ENCODE measurements around the gene ERLEC1. TPM values are rescaled to one million over a fixed set of nuclear protein-coding genes. Genes with fewer than 3 reads are reported as not detected.
"Not testable (repeated sequence)": the region's sequence is repeated elsewhere in the genome, so short reads cannot be mapped to it uniquely, and the experiment has no call there.

Gene ERLEC1
- total RNA-seq, 2 experiments from 2014 or later = 18.3 to 20.5 TPM

GRCh38 chr2:53813151-53813550 is 26.3 kb downstream of the ERLEC1 start:
- H3K27me3 Mint-ChIP-seq = no peaks in the 10 kb centered on the region
- no peak overlapping the region for H3K27ac Mint-ChIP-seq
- no peaks in the 10 kb centered on the region for H3K9me3 Mint-ChIP-seq (ENCODE audit: low read depth)
- no peak overlapping the region for H3K4me3 Mint-ChIP-seq
- intact Hi-C loops (cut with DNase I, micrococcal nuclease) = no loop called here
- peaks cover 35% of the 10 kb centered on the region for H3K36me3 Mint-ChIP-seq (ENCODE audit: low read depth)
- no peaks in the 10 kb centered on the region for H3K4me1 Mint-ChIP-seq
- DNase-seq = no peak
- ChIA-PET POLR2A (no interaction called here), CTCF (interaction anchor here (0.6 to 0.7 kb wide), 2 partner anchors 252 to 264 kb away, joined by 3 to 4 read pairs; no protein-coding TSS in a partner anchor)
- no peak for ATAC-seq

- Mint-ChIP-seq H3K36me3 (ENCODE audit: low read depth) (peaks cover 20% of the 10 kb centered on the region), H3K4me3 (no peak overlapping the region), H3K9me3 (ENCODE audit: low read depth) (no peaks in the 10 kb centered on the region), H3K27me3 (no peaks in the 10 kb centered on the region), H3K27ac (no peak overlapping the region), H3K4me1 (no peaks in the 10 kb centered on the region)
- ChIA-PET POLR2A (no interaction called here), CTCF (no interaction called here)
- intact Hi-C loops (cut with DNase I, micrococcal nuclease) = no loop called here
- ATAC-seq (no peak), DNase-seq (no peak)
Observed at GRCh38 chr2:53818854-53819435, 32.1 kb downstream of the ERLEC1 start.

GRCh38 chr2:53819634-53820033 is 32.8 kb downstream of the ERLEC1 start:
- ChIA-PET CTCF (interaction anchor here (0.7 kb wide), 1 partner anchor 369 kb away, joined by 3 read pairs; no protein-coding TSS in a partner anchor), POLR2A (no interaction called here)
- intact Hi-C loops (cut with DNase I, micrococcal nuclease) = no loop called here
- Mint-ChIP-seq H3K4me1 (no peaks in the 10 kb centered on the region), H3K4me3 (no peak overlapping the region), H3K9me3 (ENCODE audit: low read depth) (no peaks in the 10 kb centered on the region), H3K36me3 (ENCODE audit: low read depth) (peaks cover 18% of the 10 kb centered on the region), H3K27me3 (no peaks in the 10 kb centered on the region), H3K27ac (no peak overlapping the region)
- DNase-seq = no peak
- ATAC-seq = no peak

- Mint-ChIP-seq H3K36me3 (ENCODE audit: low read depth) (peaks cover 17% of the 10 kb centered on the region), H3K27ac (no peak overlapping the region), H3K4me3 (no peak overlapping the region), H3K4me1 (no peaks in the 10 kb centered on the region), H3K9me3 (ENCODE audit: low read depth) (no peaks in the 10 kb centered on the region), H3K27me3 (no peaks in the 10 kb centered on the region)
- ATAC-seq = no peak
- intact Hi-C loops (cut with DNase I, micrococcal nuclease) = no loop called here
- no peak for DNase-seq
- ChIA-PET POLR2A (no interaction called here), CTCF (interaction anchor here (0.7 kb wide), 1 partner anchor 370 kb away, joined by 3 read pairs; no protein-coding TSS in a partner anchor)
Observed at GRCh38 chr2:53820048-53820447, 33.2 kb downstream of the ERLEC1 start.

- no peak overlapping the region for H3K27ac Mint-ChIP-seq
- no peaks in the 10 kb centered on the region for H3K9me3 Mint-ChIP-seq (ENCODE audit: low read depth)
- no peak overlapping the region for H3K4me3 Mint-ChIP-seq
- ChIA-PET CTCF (interaction anchor here (0.7 kb wide), 1 partner anchor 35 kb away, joined by 3 read pairs; no protein-coding TSS in a partner anchor), POLR2A (no interaction called here)
- no peak for DNase-seq
- H3K27me3 Mint-ChIP-seq = no peaks in the 10 kb centered on the region
- intact Hi-C loops (cut with DNase I, micrococcal nuclease) = no loop called here
- no peak for ATAC-seq
- peaks cover 11% of the 10 kb centered on the region for H3K36me3 Mint-ChIP-seq (ENCODE audit: low read depth)
- H3K4me1 Mint-ChIP-seq = no peaks in the 10 kb centered on the region
Observed at GRCh38 chr2:53820711-53821110, 33.9 kb downstream of the ERLEC1 start.

- ATAC-seq (no peak), DNase-seq (no peak)
- no peaks in the 10 kb centered on the region for H3K9me3 Mint-ChIP-seq (ENCODE audit: low read depth)
- intact Hi-C loops (cut with DNase I, micrococcal nuclease) = no loop called here
- no peak overlapping the region for H3K4me3 Mint-ChIP-seq
- H3K36me3 Mint-ChIP-seq (ENCODE audit: low read depth) = peaks cover 6% of the 10 kb centered on the region
- POLR2A ChIA-PET = no interaction called here
- no peaks in the 10 kb centered on the region for H3K27me3 Mint-ChIP-seq
- CTCF ChIA-PET = no interaction called here
- H3K4me1 Mint-ChIP-seq = no peaks in the 10 kb centered on the region
- no peak overlapping the region for H3K27ac Mint-ChIP-seq
Observed at GRCh38 chr2:53821810-53822209, 35.0 kb downstream of the ERLEC1 start.

GRCh38 chr2:53823639-53824038 is 36.8 kb downstream of the ERLEC1 start:
- intact Hi-C loops (cut with DNase I, micrococcal nuclease) = loop anchor here in 1 of 2 experiments (1.0 kb wide), 1 partner anchor 400 kb away; no protein-coding TSS in a partner anchor
- POLR2A ChIA-PET; H3K27me3 Mint-ChIP-seq; H3K36me3 Mint-ChIP-seq (ENCODE audit: low read depth); CTCF ChIA-PET; H3K4me1 Mint-ChIP-seq; H3K27ac Mint-ChIP-seq; H3K4me3 Mint-ChIP-seq; H3K9me3 Mint-ChIP-seq (ENCODE audit: low read depth): not testable (repeated sequence)
- peak; percentile 50 for DNase-seq
- ATAC-seq = peak; percentile 42

- ChIA-PET POLR2A (no interaction called here), CTCF (no interaction called here)
- no peaks in the 10 kb centered on the region for H3K27me3 Mint-ChIP-seq
Observed at GRCh38 chr2:53826030-53826410, 39.2 kb downstream of the ERLEC1 start.

GRCh38 chr2:53826587-53827397 is 39.9 kb downstream of the ERLEC1 start:
- Mint-ChIP-seq H3K27me3 (no peaks in the 10 kb centered on the region), H3K4me1 (no peaks in the 10 kb centered on the region), H3K36me3 (ENCODE audit: low read depth) (no peaks in the 10 kb centered on the region), H3K4me3 (no peak overlapping the region), H3K27ac (no peak overlapping the region), H3K9me3 (ENCODE audit: low read depth) (peaks cover 4% of the 10 kb centered on the region)
- ChIA-PET POLR2A (no interaction called here), CTCF (no interaction called here)
- no peak for ATAC-seq
- intact Hi-C loops (cut with DNase I, micrococcal nuclease) = no loop called here
- no peak for DNase-seq

More at GRCh38 chr2:53826030-53826410, 39.2 kb downstream of the ERLEC1 start:
- Mint-ChIP-seq H3K27ac (no peak overlapping the region), H3K4me3 (no peak overlapping the region), H3K36me3 (ENCODE audit: low read depth) (no peaks in the 10 kb centered on the region), H3K4me1 (no peaks in the 10 kb centered on the region), H3K9me3 (ENCODE audit: low read depth) (peaks cover 4% of the 10 kb centered on the region)
- intact Hi-C loops (cut with DNase I, micrococcal nuclease) = no loop called here
- no peak for DNase-seq
- ATAC-seq = no peak

- peaks cover under 1% of the 10 kb centered on the region for H3K36me3 Mint-ChIP-seq (ENCODE audit: low read depth)
- no peaks in the 10 kb centered on the region for H3K27me3 Mint-ChIP-seq
- ATAC-seq (no peak), DNase-seq (no peak)
- H3K9me3 Mint-ChIP-seq (ENCODE audit: low read depth) = peaks cover 4% of the 10 kb centered on the region
- intact Hi-C loops (cut with DNase I, micrococcal nuclease) = no loop called here
- CTCF ChIA-PET = no interaction called here
- H3K4me3 Mint-ChIP-seq = no peak overlapping the region
- no peaks in the 10 kb centered on the region for H3K4me1 Mint-ChIP-seq
- no peak overlapping the region for H3K27ac Mint-ChIP-seq
- POLR2A ChIA-PET = no interaction called here
Observed at GRCh38 chr2:53827398-53828175, 40.7 kb downstream of the ERLEC1 start.

- Mint-ChIP-seq H3K9me3 (ENCODE audit: low read depth) (peaks cover 4% of the 10 kb centered on the region), H3K4me3 (no peak overlapping the region), H3K27ac (no peak overlapping the region), H3K36me3 (ENCODE audit: low read depth) (peaks cover 2% of the 10 kb centered on the region), H3K4me1 (no peaks in the 10 kb centered on the region), H3K27me3 (no peaks in the 10 kb centered on the region)
- ChIA-PET CTCF (no interaction called here), POLR2A (no interaction called here)
- DNase-seq (no peak), ATAC-seq (no peak)
- intact Hi-C loops (cut with DNase I, micrococcal nuclease) = no loop called here
Observed at GRCh38 chr2:53828331-53828730, 41.5 kb downstream of the ERLEC1 start.

Data from activated CD4-positive, alpha-beta T cell treated with anti-CD3 and anti-CD28 coated beads for 36 hours (primary cell).